Neural progenitor cell (in vitro differentiated cells): ENCODE results near the gene SIRPA. TPM values are rescaled to one million over a fixed set of nuclear protein-coding genes. Genes with fewer than 3 reads are reported as not detected.

Source experiments
- DNase-seq: peaks from one replicate; pipeline ENCODE4 v3.0.0-alpha.2; 2016; ENCODE audit warnings: low spot score
- H2AFZ ChIP-seq: fragments of 200-600 bp; sonication (generic); replicated peaks from 2 replicates; pipeline ENCODE4 v1.6.1; 2016; ENCODE audit warnings: antibody characterized with exemption
- H3F3A ChIP-seq: fragments of 200-600 bp; sonication (generic); 2 replicates; pipeline ENCODE4 v1.6.1; 2016; ENCODE audit warnings: antibody characterized with exemption, low read depth
- H3K27ac ChIP-seq: fragments of 200-600 bp; sonication (generic); 2 replicates; pipeline ENCODE4 v1.5.1; 2016; ENCODE audit warnings: mild to moderate bottlenecking
- H3K27me3 ChIP-seq: fragments of 200-600 bp; sonication (generic); 2 replicates; pipeline ENCODE4 v1.6.1; 2016; ENCODE audit warnings: mild to moderate bottlenecking, moderate library complexity
- H3K36me3 ChIP-seq: fragments of 200-600 bp; sonication (generic); 2 replicates; pipeline ENCODE4 v1.5.1; 2016
- H3K4me1 ChIP-seq: fragments of 200-600 bp; sonication (generic); 2 replicates; pipeline ENCODE4 v1.6.1; 2016; ENCODE audit warnings: mixed run types
- H3K4me2 ChIP-seq: fragments of 200-600 bp; sonication (generic); 2 replicates; pipeline ENCODE4 v1.6.1; 2016
- H3K4me3 ChIP-seq: fragments of 200-600 bp; sonication (generic); 2 replicates; pipeline ENCODE4 v1.5.1; 2016
- H3K79me2 ChIP-seq: fragments of 200-600 bp; sonication (generic); 2 replicates; pipeline ENCODE4 v1.6.1; 2016; ENCODE audit warnings: low read depth
- H3K9ac ChIP-seq: fragments of 200-600 bp; sonication (generic); 2 replicates; pipeline ENCODE4 v1.6.1; 2016
- H3K9me3 ChIP-seq: fragments of 200-600 bp; sonication (generic); 2 replicates; pipeline ENCODE4 v1.5.1; 2016; ENCODE audit warnings: low read depth
- H4K20me1 ChIP-seq: fragments of 200-600 bp; sonication (generic); 2 replicates; pipeline ENCODE4 v1.6.1; 2016; ENCODE audit warnings: low read depth
- H3K27ac Mint-ChIP-seq: 3 replicates; pipeline ENCODE4 v1.8.0; 2021; ENCODE audit warnings: mixed read lengths
- H3K27me3 Mint-ChIP-seq: 2 replicates; pipeline ENCODE4 v1.8.0; 2022; ENCODE audit warnings: low read depth, mild to moderate bottlenecking, inconsistent platforms, moderate library complexity, mixed read lengths; ENCODE audit not compliant: insufficient read depth
- H3K36me3 Mint-ChIP-seq: 3 replicates; pipeline ENCODE4 v1.8.0; 2021; ENCODE audit warnings: mixed read lengths
- H3K4me1 Mint-ChIP-seq: 3 replicates; pipeline ENCODE4 v1.8.0; 2021; ENCODE audit warnings: mixed read lengths
- H3K4me3 Mint-ChIP-seq: 3 replicates; pipeline ENCODE4 v1.8.0; 2021; ENCODE audit warnings: mild to moderate bottlenecking, moderate library complexity, mixed read lengths
- H3K9me3 Mint-ChIP-seq: 3 replicates; pipeline ENCODE4 v1.8.0; 2020; ENCODE audit warnings: mixed read lengths
- EZH2 ChIP-seq: fragments of 200-600 bp; sonication (generic); IDR thresholded peaks from 2 replicates; pipeline ENCODE4 v1.6.1; 2017; ENCODE audit warnings: antibody characterized with exemption, mild to moderate bottlenecking, moderate library complexity
- EZH2phosphoT487 ChIP-seq: fragments of 200-600 bp; sonication (generic); IDR thresholded peaks from 2 replicates; pipeline ENCODE4 v1.6.1; 2017; ENCODE audit warnings: antibody characterized with exemption
- total RNA-seq: library from RNA; depleted of rRNA; stranded (reverse); fragments of >200 nt; gene quantifications from 2 replicates; pipeline ENCODE4 v1.2.3, GENCODE V29; 2015; ENCODE audit warnings: low replicate concordance
- TF ChIP-seq, protein P1 (sequence below): fragments of 200-600 bp; sonication (generic); IDR thresholded peaks from 2 replicates; pipeline ENCODE4 v1.5.1; 2017; ENCODE audit warnings: antibody characterized with exemption, mild to moderate bottlenecking

The SIRPA gene
- total RNA-seq, 1 donor from 2014 or later = 5.1 TPM

DNA sequence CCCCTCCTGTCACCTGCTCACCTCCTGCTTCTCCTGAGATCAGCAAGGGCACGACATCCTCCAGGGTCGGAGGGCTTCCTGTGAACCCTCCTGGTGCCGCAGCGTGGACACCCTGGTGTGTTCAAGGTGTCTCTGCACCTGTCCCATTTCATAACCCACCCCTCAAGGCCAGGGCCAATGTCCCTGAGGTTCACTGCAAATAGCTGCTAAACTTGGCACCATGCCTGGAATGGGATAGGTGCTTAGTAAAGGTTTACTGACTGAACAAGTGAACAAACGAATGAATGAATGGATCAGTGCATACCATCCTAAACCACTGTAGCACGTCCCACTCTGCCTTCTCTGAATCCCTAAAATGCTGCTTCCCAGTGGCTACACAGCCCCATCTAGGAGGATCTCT is 35.0 kb downstream of the SIRPA start:
- Histone ChIP-seq H3K9ac (no peak overlapping the region), H3K4me3 (no peak overlapping the region), H3K9me3 (no peaks in the 10 kb centered on the region), H3K27ac (no peak overlapping the region), H3K4me1 (no peaks in the 10 kb centered on the region), H4K20me1 (no peaks in the 10 kb centered on the region), H2AFZ (no peak overlapping the region), H3F3A (no peaks in the 10 kb centered on the region), H3K79me2 (no peaks in the 10 kb centered on the region), H3K4me2 (no peak overlapping the region), H3K27me3 (no peaks in the 10 kb centered on the region), H3K36me3 (no peaks in the 10 kb centered on the region)
- Mint-ChIP-seq H3K9me3 (no peaks in the 10 kb centered on the region), H3K4me1 (peaks cover 8% of the 10 kb centered on the region), H3K4me3 (no peak overlapping the region), H3K27ac (no peak overlapping the region), H3K36me3 (peaks cover 3% of the 10 kb centered on the region), H3K27me3 (peaks cover 8% of the 10 kb centered on the region)
- no peak for DNase-seq
- no peak for TF ChIP-seq EZH2
- TF ChIP-seq, protein P1, sequence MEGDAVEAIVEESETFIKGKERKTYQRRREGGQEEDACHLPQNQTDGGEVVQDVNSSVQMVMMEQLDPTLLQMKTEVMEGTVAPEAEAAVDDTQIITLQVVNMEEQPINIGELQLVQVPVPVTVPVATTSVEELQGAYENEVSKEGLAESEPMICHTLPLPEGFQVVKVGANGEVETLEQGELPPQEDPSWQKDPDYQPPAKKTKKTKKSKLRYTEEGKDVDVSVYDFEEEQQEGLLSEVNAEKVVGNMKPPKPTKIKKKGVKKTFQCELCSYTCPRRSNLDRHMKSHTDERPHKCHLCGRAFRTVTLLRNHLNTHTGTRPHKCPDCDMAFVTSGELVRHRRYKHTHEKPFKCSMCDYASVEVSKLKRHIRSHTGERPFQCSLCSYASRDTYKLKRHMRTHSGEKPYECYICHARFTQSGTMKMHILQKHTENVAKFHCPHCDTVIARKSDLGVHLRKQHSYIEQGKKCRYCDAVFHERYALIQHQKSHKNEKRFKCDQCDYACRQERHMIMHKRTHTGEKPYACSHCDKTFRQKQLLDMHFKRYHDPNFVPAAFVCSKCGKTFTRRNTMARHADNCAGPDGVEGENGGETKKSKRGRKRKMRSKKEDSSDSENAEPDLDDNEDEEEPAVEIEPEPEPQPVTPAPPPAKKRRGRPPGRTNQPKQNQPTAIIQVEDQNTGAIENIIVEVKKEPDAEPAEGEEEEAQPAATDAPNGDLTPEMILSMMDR = no peak
- TF ChIP-seq EZH2phosphoT487 = no peak

DNA sequence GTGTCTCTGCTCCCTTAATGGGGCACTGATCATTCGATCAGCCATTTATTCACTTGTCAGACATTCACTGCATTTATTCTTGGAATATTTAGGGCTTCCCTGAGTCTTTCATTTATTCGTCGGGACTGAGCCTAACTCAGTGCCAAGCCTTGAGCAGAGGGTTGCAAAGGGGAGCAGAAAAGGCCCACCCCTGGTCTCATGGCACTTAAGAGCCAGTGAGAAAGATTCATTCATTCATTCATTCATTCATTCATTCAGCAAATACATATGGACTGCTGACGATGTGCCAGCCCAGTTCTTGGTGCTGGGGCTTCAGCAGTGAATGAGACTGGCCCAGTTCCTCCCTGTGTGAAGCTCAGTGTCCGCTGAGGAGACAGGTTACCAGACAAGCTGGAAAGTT is 36.6 kb downstream of the SIRPA start:
- no peak for DNase-seq
- H3K4me2 ChIP-seq = no peak overlapping the region
- Mint-ChIP-seq H3K27me3 (peaks cover 10% of the 10 kb centered on the region), H3K27ac (no peak overlapping the region), H3K4me3 (no peak overlapping the region), H3K4me1 (peaks cover 8% of the 10 kb centered on the region), H3K9me3 (no peaks in the 10 kb centered on the region), H3K36me3 (peaks cover 4% of the 10 kb centered on the region)
- H3K79me2 ChIP-seq = no peaks in the 10 kb centered on the region
- H4K20me1 ChIP-seq = no peaks in the 10 kb centered on the region
- no peak overlapping the region for H3K9ac ChIP-seq
- H3K4me1 ChIP-seq = no peaks in the 10 kb centered on the region
- H3F3A ChIP-seq = no peaks in the 10 kb centered on the region
- H3K9me3 ChIP-seq = no peaks in the 10 kb centered on the region
- H3K27ac ChIP-seq = no peak overlapping the region
- H2AFZ ChIP-seq = no peak overlapping the region
- TF ChIP-seq EZH2phosphoT487 = no peak
- TF ChIP-seq, protein P1 = no peak
- no peak overlapping the region for H3K4me3 ChIP-seq
- H3K36me3 ChIP-seq = no peaks in the 10 kb centered on the region
- H3K27me3 ChIP-seq = no peaks in the 10 kb centered on the region

DNA sequence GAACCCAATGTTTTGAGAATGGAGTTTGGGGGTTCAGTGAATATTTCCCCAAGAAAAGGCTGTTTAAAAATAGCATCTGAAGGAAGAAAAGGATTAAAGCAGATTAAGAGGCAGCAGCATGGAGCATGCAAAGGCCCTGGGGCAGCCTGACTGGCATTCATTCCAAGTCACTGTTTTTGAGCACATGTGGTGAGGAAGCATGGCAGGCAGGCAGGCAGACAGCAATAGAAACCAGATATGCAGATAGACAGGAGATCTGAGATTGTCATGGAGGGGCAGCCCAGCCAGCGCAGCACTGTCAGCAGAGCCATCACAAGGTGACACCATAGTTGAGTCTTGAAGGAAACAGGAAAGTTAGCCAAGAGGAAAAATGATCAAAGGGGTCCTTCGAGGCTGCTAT is 37.8 kb downstream of the SIRPA start:
- no peak overlapping the region for H3K4me2 ChIP-seq
- no peak overlapping the region for H3K27ac ChIP-seq

More for the DNA sequence above, 37.8 kb downstream of the SIRPA start:
- Histone ChIP-seq H3K36me3 (no peaks in the 10 kb centered on the region), H3K9ac (no peak overlapping the region), H3K4me1 (no peaks in the 10 kb centered on the region), H3F3A (no peaks in the 10 kb centered on the region), H3K4me3 (no peak overlapping the region), H3K9me3 (no peaks in the 10 kb centered on the region), H3K27me3 (no peaks in the 10 kb centered on the region), H4K20me1 (no peaks in the 10 kb centered on the region), H2AFZ (no peak overlapping the region), H3K79me2 (no peaks in the 10 kb centered on the region)
- no peaks in the 10 kb centered on the region for H3K9me3 Mint-ChIP-seq
- H3K27ac Mint-ChIP-seq = no peak overlapping the region
- peaks cover 5% of the 10 kb centered on the region for H3K36me3 Mint-ChIP-seq
- H3K27me3 Mint-ChIP-seq = peaks cover 13% of the 10 kb centered on the region
- DNase-seq = no peak
- TF ChIP-seq, protein P1 = no peak
- TF ChIP-seq EZH2 (no peak), EZH2phosphoT487 (no peak)
- no peak overlapping the region for H3K4me3 Mint-ChIP-seq
- peaks cover 8% of the 10 kb centered on the region for H3K4me1 Mint-ChIP-seq
